Measurements from ENCODE around the gene PADI4.

The PADI4 gene

GRCh38 chr1:17412093-17412870 lies 104.3 kb downstream of the PADI4 start:
- H3K4me2 ChIP-seq (ENCODE audit: low read length): peak overlapping the region; percentile 32
- H3K4me3 ChIP-seq (ENCODE audit: low read length): no peak overlapping the region
- peaks cover 14% of the 10 kb centered on the region; the same call in 1 of the 2 replicates for H3K79me2 ChIP-seq (ENCODE audit: low read length)
- no peak overlapping the region for H3K9ac ChIP-seq (ENCODE audit: low read length)
- H3K4me1 ChIP-seq (ENCODE audit: low read length): peaks cover 33% of the 10 kb centered on the region
- H3K9me3 ChIP-seq (ENCODE audit: insufficient read depth, low read length): no peaks in the 10 kb centered on the region
- H3K36me3 ChIP-seq (replicated peaks; ENCODE audit: low read depth, low read length): peaks cover 51% of the 10 kb centered on the region
- TF ChIP-seq CTCF (IDR thresholded peaks at IDR 0.05; ENCODE audit: low read depth, low read length) (no peak), EZH2phosphoT487 (IDR thresholded peaks at IDR 0.05; ENCODE audit: low read depth) (no peak)
- H4K20me1 ChIP-seq (ENCODE audit: insufficient read depth, low read length): peaks cover 39% of the 10 kb centered on the region
- H2AFZ ChIP-seq (ENCODE audit: low read depth, low read length): no peak overlapping the region
- H3K27me3 ChIP-seq (ENCODE audit: low read depth, low read length): no peaks in the 10 kb centered on the region
- peak overlapping the region; percentile 78 for H3K27ac ChIP-seq (ENCODE audit: low read length)
